GM21515 (cell line): ENCODE data around the gene HDAC2.
"Not testable (repeated sequence)": the region's sequence is repeated elsewhere in the genome, so short reads cannot be mapped to it uniquely, and the experiment has no call there.

ENCODE experiments used
- ATAC-seq: cut with Tn5 transposase; IDR thresholded peaks from one replicate; pipeline ENCODE4 v1.9.1; 2021; ENCODE audit not compliant: unreplicated experiment

The HDAC2 gene

GRCh38 chr6:113920663-113921267 lies 50.2 kb downstream of the HDAC2 start:
- peak; percentile 90 for ATAC-seq

- not testable (repeated sequence) for ATAC-seq
Measured at GRCh38 chr6:113910285-113910684, 60.7 kb downstream of the HDAC2 start.

GRCh38 chr6:113909224-113909856 lies 61.6 kb downstream of the HDAC2 start:
- peak; percentile 66 for ATAC-seq

- ATAC-seq: no peak
Measured at GRCh38 chr6:113908801-113909200, 62.1 kb downstream of the HDAC2 start.

GRCh38 chr6:113907102-113907815 lies 63.7 kb downstream of the HDAC2 start:
- no peak for ATAC-seq

GRCh38 chr6:113903666-113904330 lies 67.2 kb downstream of the HDAC2 start:
- no peak for ATAC-seq

GRCh38 chr6:113901482-113901881 lies 69.5 kb downstream of the HDAC2 start:
- no peak for ATAC-seq

GRCh38 chr6:113894712-113895674 lies 76.0 kb downstream of the HDAC2 start:
- ATAC-seq: no peak

GRCh38 chr6:113893866-113894265 lies 77.1 kb downstream of the HDAC2 start:
- no peak for ATAC-seq

GRCh38 chr6:113893451-113893850 lies 77.5 kb downstream of the HDAC2 start:
- no peak for ATAC-seq

GRCh38 chr6:113888956-113889630 lies 81.9 kb downstream of the HDAC2 start:
- no peak for ATAC-seq

GRCh38 chr6:113888493-113888892 lies 82.5 kb downstream of the HDAC2 start:
- ATAC-seq: no peak

GRCh38 chr6:113886512-113886911 lies 84.4 kb downstream of the HDAC2 start:
- no peak for ATAC-seq

GRCh38 chr6:113884011-113884410 lies 86.9 kb downstream of the HDAC2 start:
- ATAC-seq: no peak
